Urinary bladder (tissue), 4 donors: Measurements from ENCODE around the gene ZNF135. TPM values are rescaled to one million over a fixed set of nuclear protein-coding genes. Genes with fewer than 3 reads are reported as not detected.

Experiments
- DNase-seq: peaks from one replicate; pipeline ENCODE4 v3.0.0-alpha.2; 2015; ENCODE audit errors: extremely low spot score
- H3K27ac ChIP-seq: one replicate; pipeline ENCODE4 v1.5.1; 2013; ENCODE audit warnings: low read depth, mild to moderate bottlenecking, moderate library complexity
- H3K36me3 ChIP-seq: one replicate; pipeline ENCODE4 v1.6.1; 2013; ENCODE audit warnings: mild to moderate bottlenecking, moderate library complexity; ENCODE audit not compliant: insufficient read depth
- H3K4me1 ChIP-seq: one replicate; pipeline ENCODE4 v1.6.1; 2013; ENCODE audit warnings: mild to moderate bottlenecking, moderate library complexity; ENCODE audit not compliant: insufficient read depth
- H3K4me3 ChIP-seq: one replicate; pipeline ENCODE4 v1.5.1; 2013; ENCODE audit warnings: low read depth, low read length
- WGBS: extraction: QIAGEN DNeasy Blood & Tissue Kit; methylation state at CpG from one replicate; pipeline ENCODE4 v1.1.7; 2013; 5-methylcytosine and 5-hydroxymethylcytosine counted together
- polyA plus RNA-seq: library from polyadenylated mRNA; stranded (reverse); fragments of 200-250 nt; gene quantifications from one replicate; pipeline ENCODE4 v1.2.3, GENCODE V29; 2013
- total RNA-seq: library from RNA; depleted of rRNA; stranded (reverse); fragments of >200 nt; gene quantifications from one replicate; pipeline ENCODE4 v1.2.3, GENCODE V29; 2014
- donor health status: healthy with polysubstance abuse.
- donor health status: healthy.

The ZNF135 gene
- total and polyA plus RNA-seq, 2 donors: 9.0 to 12.6 TPM

DNA sequence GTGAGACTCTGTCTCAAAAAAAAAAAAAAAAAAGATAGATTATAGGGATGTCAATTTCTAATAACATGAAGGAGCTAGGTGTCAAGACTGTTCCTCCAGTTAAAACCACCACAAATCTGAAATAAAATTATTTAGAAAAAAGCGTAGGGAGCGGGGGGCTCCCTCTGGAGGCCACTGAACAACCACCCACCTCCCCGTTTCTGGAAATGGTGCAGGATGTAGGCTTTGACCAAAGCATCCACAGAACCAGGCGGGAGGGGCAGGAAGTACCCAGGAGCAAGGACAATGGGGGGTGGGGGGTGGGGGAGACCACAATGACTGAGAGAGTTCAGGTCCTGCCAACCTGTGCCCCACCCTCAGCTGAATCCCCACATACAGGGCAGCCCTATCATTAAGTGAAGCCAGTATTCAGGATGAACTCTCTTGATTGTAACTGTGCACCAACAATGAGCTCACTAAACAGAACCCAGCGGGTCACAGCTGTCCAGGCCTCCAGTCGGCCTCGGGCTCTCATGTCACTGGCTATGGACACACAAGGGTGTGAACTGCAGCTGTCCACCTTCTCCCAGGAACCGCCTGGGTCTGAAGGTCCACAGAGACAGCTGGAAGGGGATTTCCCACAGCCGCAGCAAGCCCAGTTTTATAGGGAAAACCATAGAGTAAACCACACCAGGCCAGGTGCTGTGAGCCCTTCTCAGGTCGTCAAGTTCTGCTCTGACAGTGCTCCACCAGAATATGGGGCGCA is 32.3 kb downstream of the ZNF135 start:
- H3K4me1 ChIP-seq: no peaks in the 10 kb centered on the region
- no peak for DNase-seq
- no peak overlapping the region for H3K4me3 ChIP-seq
- H3K36me3 ChIP-seq: peaks cover 3% of the 10 kb centered on the region
- no peak overlapping the region for H3K27ac ChIP-seq
- 79% methylated on average over 11 of the region's 11 CpGs for WGBS

DNA sequence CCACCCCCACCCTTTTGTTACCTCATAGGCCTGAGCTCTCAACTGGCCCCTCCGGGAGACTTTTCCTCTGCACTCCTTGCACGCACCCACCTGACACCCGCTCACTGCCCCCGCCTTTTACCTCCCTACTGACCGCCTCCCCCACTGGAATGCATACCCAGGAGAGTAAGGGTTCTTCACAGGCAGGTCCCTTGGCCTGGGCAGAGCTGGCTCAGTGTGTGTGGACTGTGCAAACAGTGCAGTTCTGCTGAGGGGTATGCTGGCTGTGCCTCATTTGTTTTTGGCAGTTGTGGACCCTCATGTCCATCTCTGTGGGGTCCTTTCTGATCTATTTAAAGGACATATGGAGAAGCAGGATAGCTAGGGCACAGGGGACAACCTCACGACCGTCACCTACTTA is 34.0 kb downstream of the ZNF135 start:
- H3K36me3 ChIP-seq: no peaks in the 10 kb centered on the region
- 96% methylated on average over 7 of the region's 7 CpGs for WGBS
- H3K27ac ChIP-seq: no peak overlapping the region
- H3K4me1 ChIP-seq: peaks cover 2% of the 10 kb centered on the region
- DNase-seq: no peak
- no peak overlapping the region for H3K4me3 ChIP-seq

GRCh38 chr19:58095328-58095727 is 36.2 kb downstream of the ZNF135 start:
- 97% methylated on average over 10 of the region's 10 CpGs for WGBS
- Histone ChIP-seq H3K27ac (no peak overlapping the region), H3K4me3 (no peak overlapping the region), H3K36me3 (no peaks in the 10 kb centered on the region), H3K4me1 (peaks cover 2% of the 10 kb centered on the region)
- no peak for DNase-seq

GRCh38 chr19:58096884-58097283 is 37.8 kb downstream of the ZNF135 start:
- Histone ChIP-seq H3K36me3 (no peaks in the 10 kb centered on the region), H3K4me3 (no peak overlapping the region), H3K4me1 (peaks cover 2% of the 10 kb centered on the region), H3K27ac (no peak overlapping the region)
- WGBS: 85% methylated on average over 13 of the region's 13 CpGs
- peak; percentile 3 for DNase-seq

DNA sequence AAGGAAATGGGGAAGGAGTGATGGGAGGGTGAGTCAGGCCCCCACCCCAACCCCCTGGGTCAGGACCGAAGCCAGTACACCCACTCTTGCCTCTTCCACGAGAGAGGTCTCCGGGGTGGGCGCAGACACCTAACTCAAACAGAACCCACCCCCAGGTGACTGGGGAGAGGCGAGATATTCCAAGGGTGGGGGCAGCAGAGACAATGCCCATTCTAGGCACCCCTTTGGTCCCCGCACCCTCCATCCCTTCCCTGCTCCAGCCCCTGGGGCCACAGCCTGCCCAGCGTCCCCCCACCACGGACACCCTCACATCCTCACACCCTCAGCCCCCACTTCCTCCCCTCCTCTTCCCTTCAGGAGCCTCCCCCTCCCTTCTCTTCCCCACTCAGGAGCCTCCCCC is 38.3 kb downstream of the ZNF135 start:
- Histone ChIP-seq H3K27ac (peak overlapping the region; percentile 67), H3K4me3 (peak overlapping the region; percentile 84), H3K4me1 (peaks cover 2% of the 10 kb centered on the region), H3K36me3 (no peaks in the 10 kb centered on the region)
- WGBS: 31% methylated on average over 8 of the region's 8 CpGs
- no peak for DNase-seq

DNA sequence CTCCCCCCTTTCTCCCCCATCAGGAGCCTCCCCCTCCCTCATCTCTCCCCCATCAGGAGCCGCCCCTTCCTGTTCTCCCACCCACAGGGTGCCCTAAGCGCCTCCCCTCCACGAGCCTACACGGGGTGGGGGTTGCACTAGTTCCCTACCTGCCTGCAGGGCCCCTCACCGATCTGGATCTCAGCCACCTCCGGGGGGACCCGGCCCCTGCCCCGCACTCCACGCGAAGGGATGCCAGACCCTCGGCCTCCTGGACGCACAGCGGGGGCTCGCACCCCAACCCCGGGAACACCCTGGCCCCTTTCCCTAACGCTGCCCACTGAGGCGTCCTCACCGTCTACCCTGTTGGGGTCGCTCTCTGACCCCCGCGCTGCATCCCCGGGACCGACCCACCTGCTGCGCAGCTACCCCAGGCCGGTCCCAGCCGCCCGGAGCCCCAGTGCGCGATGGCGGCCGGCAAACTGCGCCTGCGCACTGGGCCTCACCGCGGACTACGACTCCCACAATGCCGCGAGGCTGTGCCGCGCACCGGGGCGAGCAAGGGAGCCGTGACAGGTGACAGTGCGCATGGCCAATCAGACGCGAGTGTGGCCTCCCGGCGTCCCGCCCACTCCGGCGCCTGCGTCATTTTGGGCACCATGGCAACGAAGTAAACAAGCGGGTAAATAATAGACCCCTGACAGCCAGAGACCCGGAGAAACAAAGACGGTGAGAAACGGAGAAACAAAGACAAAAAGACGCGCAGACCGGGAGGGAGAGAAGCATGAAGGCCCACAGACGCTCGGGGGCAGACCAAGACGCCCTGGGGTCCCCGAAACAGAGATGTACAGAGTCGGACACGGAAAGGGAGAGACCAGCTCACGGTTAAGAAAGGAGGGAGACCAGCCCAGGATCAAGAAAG is 38.9 kb downstream of the ZNF135 start, which contains the start of gene ZSCAN18:
ZSCAN18 (minus strand) TSS at position 451 of the 901 bp plus-strand sequence. CDS start 7,964 bp downstream, outside the sequence.
- DNase-seq: peak; percentile 97
- WGBS: under 1% methylated on average over 67 of the region's 67 CpGs
- peaks cover 2% of the 10 kb centered on the region for H3K4me1 ChIP-seq
- H3K36me3 ChIP-seq: no peaks in the 10 kb centered on the region
- H3K27ac ChIP-seq: peak within 1 kb of the TSS; percentile 92
- peak within 1 kb of the TSS; percentile 84 for H3K4me3 ChIP-seq

GRCh38 chr19:58098682-58098998 is 39.6 kb downstream of the ZNF135 start:
- Histone ChIP-seq H3K27ac (peak overlapping the region; percentile 87), H3K4me3 (peak overlapping the region; percentile 84), H3K4me1 (peaks cover 2% of the 10 kb centered on the region), H3K36me3 (no peaks in the 10 kb centered on the region)
- DNase-seq: no peak
- WGBS: 15% methylated on average over 2 of the region's 2 CpGs

- Histone ChIP-seq H3K4me1 (no peaks in the 10 kb centered on the region), H3K36me3 (no peaks in the 10 kb centered on the region), H3K27ac (no peak overlapping the region), H3K4me3 (no peak overlapping the region)
- WGBS: 86% methylated on average over 7 of the region's 7 CpGs
- DNase-seq: no peak
Measured at GRCh38 chr19:58107778-58108545, 48.9 kb downstream of the ZNF135 start.

- H3K36me3 ChIP-seq: no peaks in the 10 kb centered on the region
- 93% methylated on average over 3 of the region's 3 CpGs for WGBS
- no peak overlapping the region for H3K4me3 ChIP-seq
- no peak overlapping the region for H3K27ac ChIP-seq
- H3K4me1 ChIP-seq: no peaks in the 10 kb centered on the region
- DNase-seq: no peak
Measured at GRCh38 chr19:58108546-58108817, 49.4 kb downstream of the ZNF135 start.

DNA sequence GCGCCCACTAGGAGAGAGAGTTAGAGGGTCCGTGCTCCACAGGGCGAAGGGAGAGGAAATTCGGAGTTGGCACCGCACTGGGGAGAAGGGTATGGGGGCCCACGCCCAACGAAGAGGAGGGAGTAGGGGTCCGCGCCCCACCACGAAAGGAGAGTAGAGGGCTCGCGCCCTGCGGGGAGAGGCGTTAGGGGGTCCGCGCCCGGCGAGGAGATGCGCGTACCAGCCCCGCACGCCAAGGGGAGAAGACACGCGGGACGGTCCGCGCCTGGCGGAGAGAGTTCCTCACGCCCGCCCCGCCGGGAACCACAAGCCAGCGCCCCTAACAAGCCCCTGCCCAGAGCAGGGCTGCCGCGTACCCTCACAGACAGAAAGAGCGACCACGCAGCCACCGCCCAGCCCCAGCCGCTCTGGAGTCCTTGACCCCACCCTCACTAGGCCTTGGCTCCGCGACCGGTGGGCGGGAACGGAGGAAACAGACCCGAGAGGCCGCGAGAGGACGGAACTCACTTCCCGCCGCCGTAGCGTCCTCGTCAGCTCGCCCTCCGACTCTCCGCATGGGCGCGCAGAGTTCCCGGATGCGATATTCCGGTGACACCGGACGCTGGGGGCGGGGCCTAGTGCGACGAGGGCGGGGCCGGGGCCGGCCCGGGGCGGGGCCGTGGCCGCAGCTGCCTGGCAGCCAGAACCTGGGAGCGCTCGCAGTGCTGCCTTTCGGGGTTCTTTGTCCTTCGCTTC is 58.9 kb downstream of the ZNF135 start:
- no peak for DNase-seq
- H3K4me3 ChIP-seq: no peak overlapping the region
- WGBS: 4% methylated on average over 77 of the region's 77 CpGs

GRCh38 chr19:58118979-58119733 is 60.1 kb downstream of the ZNF135 start:
- Histone ChIP-seq H3K36me3 (no peaks in the 10 kb centered on the region), H3K4me3 (peak overlapping the region; percentile 1), H3K27ac (no peak overlapping the region), H3K4me1 (no peaks in the 10 kb centered on the region)
- WGBS: 82% methylated on average over 5 of the region's 5 CpGs
- DNase-seq: no peak

More for the DNA sequence above, 58.9 kb downstream of the ZNF135 start:
- Histone ChIP-seq H3K4me1 (no peaks in the 10 kb centered on the region), H3K36me3 (no peaks in the 10 kb centered on the region), H3K27ac (no peak overlapping the region)
